ENCODE measurements around the gene DLX1. TPM values are rescaled to one million over a fixed set of nuclear protein-coding genes. Genes with fewer than 3 reads are reported as not detected.

Gene DLX1
- total RNA-seq, 4 donors from 2014 or later: not detected

DNA sequence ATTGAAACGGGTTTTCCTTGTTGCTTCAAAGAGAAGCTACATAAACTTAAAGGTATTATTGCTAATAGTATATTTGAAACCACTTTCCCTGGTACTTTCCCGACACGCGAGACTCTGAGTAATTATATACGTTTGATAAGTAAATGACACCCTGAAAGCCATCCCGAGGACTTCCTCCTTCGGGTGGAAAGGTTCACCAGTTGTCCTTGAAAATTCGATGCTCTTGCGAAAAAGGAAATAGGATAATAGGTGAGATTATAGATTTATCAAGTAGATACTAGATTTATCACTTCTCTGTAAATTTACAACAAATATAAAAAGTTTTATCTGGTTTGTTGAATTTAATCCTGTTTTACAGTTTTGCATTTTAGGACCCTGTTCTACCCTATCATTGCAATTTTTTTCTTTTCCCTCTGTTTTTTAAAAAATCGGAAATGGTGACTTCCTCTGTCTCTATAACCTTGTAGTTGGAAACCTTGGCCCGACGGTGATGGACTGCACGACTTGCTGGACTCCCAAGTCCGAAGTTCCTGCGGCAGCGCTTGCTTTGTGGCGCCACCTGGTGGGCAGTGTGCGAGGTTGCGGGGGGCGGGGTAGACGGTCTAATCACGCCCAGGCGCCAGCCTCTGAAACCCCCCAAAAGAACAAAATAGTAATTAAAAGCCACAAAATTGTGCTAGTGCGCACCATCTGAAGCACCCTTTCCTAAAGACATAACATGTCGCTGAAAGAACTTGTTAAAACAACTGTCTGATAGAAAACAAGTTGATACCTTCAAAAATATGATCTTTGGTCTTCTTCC lies 18.4 kb downstream of the DLX1 start:
- Histone ChIP-seq H3K36me3 (no peaks in the 10 kb centered on the region), H3K27ac (no peak overlapping the region), H3K27me3 (peaks cover 0 to 73% of the 10 kb centered on the region in 2 donors), H3K9me3 (no peaks in the 10 kb centered on the region), H3K4me3 (peak overlapping the region in 2 of 4 donors; percentile 55 to 58), H3K4me1 (peaks cover 0 to 63% (median 28%) of the 10 kb centered on the region in 4 donors)
- DNase-seq: peak; percentile 41 to 88 (median 86)
- TF ChIP-seq POLR2A (IDR thresholded peaks at IDR 0.05) (no peak), CTCF (IDR thresholded peaks at IDR 0.05) (peak; percentile 63 to 92 (median 80))

DNA sequence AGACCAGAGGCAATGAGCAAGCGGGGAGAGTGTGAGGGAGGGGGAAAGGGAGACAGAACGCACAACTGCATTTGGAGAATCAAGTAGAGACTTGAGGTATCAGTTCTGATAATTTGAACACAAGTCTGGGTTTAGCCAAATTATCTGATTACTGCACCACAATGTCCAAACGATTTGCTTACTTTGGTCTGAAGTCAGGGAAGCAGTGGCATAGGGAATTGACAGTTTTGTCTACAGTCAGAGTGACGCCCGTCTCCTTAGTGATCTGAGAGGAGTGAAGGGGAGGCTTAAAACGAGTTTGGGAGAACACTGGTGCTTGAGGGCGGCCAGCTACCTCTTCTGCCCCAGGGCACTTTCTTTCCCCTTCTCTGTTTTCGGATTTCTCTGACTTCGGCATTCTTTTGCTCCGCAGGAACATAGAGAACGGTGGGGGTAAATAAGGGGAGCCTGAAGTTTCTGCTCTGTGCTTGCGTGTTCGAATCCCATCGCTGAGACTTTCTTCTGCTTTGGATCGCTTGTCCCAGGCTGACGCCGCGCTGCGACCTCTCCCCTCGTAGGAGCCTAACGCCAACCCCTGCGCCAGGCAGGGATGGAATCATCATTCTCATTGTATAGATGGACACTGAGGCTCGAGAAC lies 20.3 kb downstream of the DLX1 start:
- no peak overlapping the region for H3K4me3 ChIP-seq
- peaks cover 0 to 54% of the 10 kb centered on the region in 2 donors for H3K27me3 ChIP-seq
- no peak for DNase-seq

DNA sequence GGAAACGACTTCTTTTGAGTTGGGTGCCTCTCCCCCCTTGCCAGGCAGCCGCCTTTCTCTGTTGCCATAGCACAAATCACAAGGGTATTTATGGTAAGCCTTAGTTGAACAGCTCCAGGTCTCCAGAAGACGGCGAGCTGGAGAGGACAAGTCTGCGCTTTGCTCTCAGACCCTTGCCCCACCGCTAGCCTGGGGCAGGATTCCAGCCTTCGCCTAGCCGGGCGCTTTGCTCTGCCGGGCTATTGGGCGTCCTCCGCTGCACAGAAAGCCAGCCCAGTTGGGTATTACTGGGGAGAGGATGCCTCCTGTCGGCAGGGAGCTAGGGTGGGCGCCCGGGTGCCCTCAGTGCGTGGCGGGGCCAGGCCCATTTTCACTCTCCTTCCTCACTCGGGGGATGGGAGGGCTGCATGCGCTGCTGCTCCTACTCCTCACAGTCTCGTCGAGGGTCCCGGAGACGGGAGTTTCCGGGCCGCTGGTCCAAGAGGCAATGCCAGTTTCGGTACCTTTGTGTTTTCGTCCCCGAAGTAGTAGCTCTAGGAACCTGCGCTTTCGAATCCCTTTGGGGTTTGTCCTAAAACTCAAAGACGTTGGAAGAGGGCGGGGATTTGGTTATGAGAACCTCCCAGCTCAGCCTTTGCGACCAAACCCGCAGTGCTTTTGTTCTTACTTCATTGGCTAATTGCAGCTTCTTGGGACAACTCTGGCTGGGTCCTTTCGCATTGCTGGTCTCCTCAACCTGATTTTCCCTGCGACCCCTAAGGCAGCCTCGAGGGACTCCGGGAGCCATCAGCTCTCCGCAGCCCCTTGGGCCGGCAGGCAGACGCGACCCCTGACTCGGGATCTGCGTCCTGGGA lies 21.0 kb downstream of the DLX1 start:
- H3K27me3 ChIP-seq: peaks cover 0 to 47% of the 10 kb centered on the region in 2 donors
- no peaks in the 10 kb centered on the region for H3K36me3 ChIP-seq
- H3K9me3 ChIP-seq: no peaks in the 10 kb centered on the region
- H3K4me1 ChIP-seq: peaks cover 0 to 37% (median 17%) of the 10 kb centered on the region in 4 donors
- H3K4me3 ChIP-seq: peak overlapping the region in 2 of 4 donors; percentile 20 to 25
- DNase-seq: peak in 1 of 3 donors; percentile 56
- H3K27ac ChIP-seq: no peak overlapping the region
- TF ChIP-seq POLR2A (IDR thresholded peaks at IDR 0.05) (no peak), CTCF (IDR thresholded peaks at IDR 0.05) (peak in 4 of 6 experiments; percentile 14 to 35 (median 24))

More for the DNA sequence above, 20.3 kb downstream of the DLX1 start:
- Histone ChIP-seq H3K4me1 (peaks cover 0 to 45% (median 21%) of the 10 kb centered on the region in 4 donors), H3K27ac (no peak overlapping the region), H3K9me3 (no peaks in the 10 kb centered on the region), H3K36me3 (no peaks in the 10 kb centered on the region)
- TF ChIP-seq CTCF (IDR thresholded peaks at IDR 0.05) (no peak), POLR2A (IDR thresholded peaks at IDR 0.05) (no peak)

DNA sequence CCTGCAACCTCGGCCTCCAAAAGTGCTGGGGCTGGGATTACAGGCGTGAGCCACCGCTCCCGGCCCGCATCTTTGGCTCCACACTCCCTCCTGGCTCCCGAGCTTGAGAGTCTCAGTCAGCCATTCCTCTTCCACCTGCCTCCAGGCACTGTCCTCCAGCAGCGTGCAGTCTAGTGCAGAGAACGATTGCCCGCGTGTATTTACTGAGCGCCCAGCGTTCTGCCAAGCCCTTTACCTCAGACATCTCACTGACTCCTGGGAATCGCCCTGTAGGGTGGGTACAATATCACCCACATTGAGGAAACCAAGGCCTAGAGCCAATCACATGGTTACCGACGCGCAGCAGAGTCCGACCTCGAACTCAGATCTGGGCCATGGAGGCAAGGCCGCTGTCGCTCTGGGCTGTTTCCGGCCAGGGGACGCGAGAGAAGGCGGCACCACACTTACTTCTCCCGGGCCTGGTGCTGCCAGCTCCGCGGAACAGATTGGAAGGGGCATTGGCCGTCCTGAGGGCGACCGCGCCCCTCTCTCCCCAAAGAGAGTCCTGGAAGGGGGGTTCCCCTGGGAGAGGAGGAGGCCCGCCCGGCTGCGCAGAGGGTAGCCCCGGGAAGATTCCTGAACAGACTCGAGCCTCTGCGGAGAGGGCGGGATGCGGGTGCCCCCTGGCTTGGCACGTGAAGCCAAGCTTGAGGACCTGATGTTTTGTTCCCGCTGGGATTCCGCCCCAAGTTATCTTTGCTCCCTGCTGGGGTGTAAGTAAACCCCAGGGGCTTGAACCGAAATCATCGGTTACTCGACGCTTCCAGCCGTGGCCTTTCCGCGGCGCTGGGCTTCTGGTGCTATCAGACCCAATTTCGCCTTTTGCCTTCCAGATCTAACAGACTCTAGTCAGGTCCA lies 22.6 kb downstream of the DLX1 start:
- peak in 1 of 3 donors; percentile 51 for DNase-seq
- H3K4me1 ChIP-seq: peaks cover 0 to 22% (median 5%) of the 10 kb centered on the region in 4 donors
- no peak overlapping the region for H3K27ac ChIP-seq
- H3K4me3 ChIP-seq: no peak overlapping the region
- TF ChIP-seq CTCF (IDR thresholded peaks at IDR 0.05) (no peak), POLR2A (IDR thresholded peaks at IDR 0.05) (no peak)
- peaks cover 0 to 41% of the 10 kb centered on the region in 2 donors for H3K27me3 ChIP-seq
- no peaks in the 10 kb centered on the region for H3K36me3 ChIP-seq
- no peaks in the 10 kb centered on the region for H3K9me3 ChIP-seq

Measured in Peyer's patch (tissue), 4 donors.